ENCODE results near the gene EXD3. TPM values are rescaled to one million over a fixed set of nuclear protein-coding genes. Genes with fewer than 3 reads are reported as not detected.

EXD3 gene
- total RNA-seq, 1 experiment from 2014 or later = 15.3 TPM

DNA sequence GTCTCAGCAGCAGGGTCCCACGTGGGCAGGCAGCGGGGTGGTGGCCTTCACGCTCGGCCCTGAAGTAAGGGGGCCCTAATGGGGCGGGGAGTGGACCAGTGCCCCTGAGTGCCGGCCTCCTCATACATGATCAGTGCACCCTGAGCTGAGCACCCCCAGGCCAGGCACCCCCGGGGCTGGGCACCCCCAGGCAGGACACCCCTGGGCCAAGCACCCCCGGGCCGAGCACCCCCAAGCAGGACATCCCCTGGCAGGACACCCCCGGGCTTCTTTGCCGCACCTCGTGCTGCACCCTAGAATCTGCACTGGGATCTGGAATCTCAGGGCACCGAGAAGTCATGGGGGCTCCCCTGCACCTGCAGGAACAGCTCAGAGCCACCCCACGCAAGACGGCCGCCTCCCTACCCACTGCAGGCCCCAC is 51.4 kb downstream of the EXD3 start:
- H3K18ac ChIP-seq (ENCODE audit: insufficient read length, low read depth, low read length) = no peak overlapping the region
- Mint-ChIP-seq H3K36me3 (ENCODE audit: insufficient read depth in 1 of 3, low read depth in 3 of 3) (no peaks in the 10 kb centered on the region; a peak in 1 of 7 replicates), H3K27ac (no peak overlapping the region; a peak in 1 of 7 replicates), H3K4me1 (no peaks in the 10 kb centered on the region), H3K4me3 (no peak overlapping the region), H3K27me3 (ENCODE audit: low read depth) (peaks cover 10% of the 10 kb centered on the region), H3K9me3 (peaks cover 0 to 5% of the 10 kb centered on the region in 2 experiments; a peak in 3 of 5 replicates)
- no peak overlapping the region for H3K4ac ChIP-seq (ENCODE audit: low read depth, low read length)
- H3T11ph ChIP-seq (ENCODE audit: low read length) = no peak overlapping the region
- H3K4me2 ChIP-seq (ENCODE audit: insufficient read depth, insufficient read length, low read length) = no peak overlapping the region
- no peak overlapping the region for H2AFZ ChIP-seq (ENCODE audit: low read length)
- H3K27ac ChIP-seq (ENCODE audit: insufficient read length, low read depth, low read length) = no peak overlapping the region
- no peak overlapping the region for H4K8ac ChIP-seq (replicated peaks; ENCODE audit: insufficient read length, low read depth, low read length)
- TF ChIP-seq CTCF (conservative IDR thresholded peaks at IDR 0.05) = no peak
- H3K79me1 ChIP-seq (ENCODE audit: insufficient read depth, low read depth, low read length, poor library complexity, severe bottlenecking) = no peaks in the 10 kb centered on the region
- DNase-seq = no peak
- no peak overlapping the region for H3K56ac ChIP-seq (ENCODE audit: insufficient read length, low read depth, low read length)
- no peaks in the 10 kb centered on the region for H3K4me1 ChIP-seq (ENCODE audit: insufficient read depth, low read length)
- no peak overlapping the region for H2BK15ac ChIP-seq (ENCODE audit: low read depth, low read length)
- H4K5ac ChIP-seq (ENCODE audit: insufficient read length, low read depth, low read length) = no peak overlapping the region
- H3K14ac ChIP-seq (ENCODE audit: insufficient read depth, low read length) = no peak overlapping the region; the same call in 1 of the 2 replicates
- WGBS (ENCODE audit: extremely low coverage, insufficient read length, low lambda C conversion rate) = no CpG with 5 or more reads among the region's 16 CpGs
- no peaks in the 10 kb centered on the region for H3K9me3 ChIP-seq (ENCODE audit: control insufficient read depth, low read depth, low read length)
- H3K79me2 ChIP-seq (ENCODE audit: insufficient read depth, low read length) = no peaks in the 10 kb centered on the region
- no peak overlapping the region for H2AK5ac ChIP-seq (ENCODE audit: insufficient read length, low read length)
- no peak overlapping the region for H3K9ac ChIP-seq (ENCODE audit: extremely low read depth, insufficient read length, low read length)
- H4K20me1 ChIP-seq (ENCODE audit: control insufficient read depth, insufficient read depth, insufficient read length) = no peaks in the 10 kb centered on the region
- H2BK5ac ChIP-seq (ENCODE audit: insufficient read length, low read length) = no peak overlapping the region
- no peak overlapping the region for H3K23ac ChIP-seq (ENCODE audit: insufficient read length, low read depth, low read length)
- H3K27me3 ChIP-seq (ENCODE audit: insufficient read depth, low read length) = no peaks in the 10 kb centered on the region
- H2BK120ac ChIP-seq (ENCODE audit: low read depth, low read length, poor library complexity, severe bottlenecking) = no peak overlapping the region
- H3K23me2 ChIP-seq (ENCODE audit: insufficient read length, low read depth, low read length, poor library complexity, severe bottlenecking) = no peaks in the 10 kb centered on the region
- no peak overlapping the region for H2BK20ac ChIP-seq (ENCODE audit: low read depth, low read length, poor library complexity, severe bottlenecking)
- no peak overlapping the region for H2BK12ac ChIP-seq (ENCODE audit: insufficient read length, low read depth, low read length)
- no peak overlapping the region for H4K91ac ChIP-seq (ENCODE audit: insufficient read length, low read depth, low read length)
